ENCODE results near the gene DDX1.

DNA sequence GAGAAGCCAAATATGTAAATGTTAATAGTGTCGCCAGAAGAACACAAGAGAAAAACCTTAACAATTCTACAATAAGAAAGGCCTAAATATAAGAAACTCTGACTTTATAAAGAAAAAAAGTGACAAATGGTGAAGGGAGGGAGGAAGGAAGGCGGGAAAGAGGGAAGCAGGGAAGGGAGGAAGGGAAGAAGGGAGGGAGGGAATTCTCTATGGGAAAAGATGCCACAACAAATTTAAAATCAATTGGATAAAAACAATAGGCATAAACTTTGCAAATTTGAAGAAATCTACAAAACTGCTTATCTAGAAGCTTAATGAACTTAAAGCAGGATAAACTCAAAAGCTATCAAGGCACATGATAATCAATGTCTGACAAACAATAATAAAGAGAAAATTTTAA, 47.4 kb upstream of the DDX1 start:
- TF ChIP-seq POLR2A (IDR thresholded peaks at IDR 0.05) = no peak
- TF ChIP-seq, protein P1, sequence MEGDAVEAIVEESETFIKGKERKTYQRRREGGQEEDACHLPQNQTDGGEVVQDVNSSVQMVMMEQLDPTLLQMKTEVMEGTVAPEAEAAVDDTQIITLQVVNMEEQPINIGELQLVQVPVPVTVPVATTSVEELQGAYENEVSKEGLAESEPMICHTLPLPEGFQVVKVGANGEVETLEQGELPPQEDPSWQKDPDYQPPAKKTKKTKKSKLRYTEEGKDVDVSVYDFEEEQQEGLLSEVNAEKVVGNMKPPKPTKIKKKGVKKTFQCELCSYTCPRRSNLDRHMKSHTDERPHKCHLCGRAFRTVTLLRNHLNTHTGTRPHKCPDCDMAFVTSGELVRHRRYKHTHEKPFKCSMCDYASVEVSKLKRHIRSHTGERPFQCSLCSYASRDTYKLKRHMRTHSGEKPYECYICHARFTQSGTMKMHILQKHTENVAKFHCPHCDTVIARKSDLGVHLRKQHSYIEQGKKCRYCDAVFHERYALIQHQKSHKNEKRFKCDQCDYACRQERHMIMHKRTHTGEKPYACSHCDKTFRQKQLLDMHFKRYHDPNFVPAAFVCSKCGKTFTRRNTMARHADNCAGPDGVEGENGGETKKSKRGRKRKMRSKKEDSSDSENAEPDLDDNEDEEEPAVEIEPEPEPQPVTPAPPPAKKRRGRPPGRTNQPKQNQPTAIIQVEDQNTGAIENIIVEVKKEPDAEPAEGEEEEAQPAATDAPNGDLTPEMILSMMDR (IDR thresholded peaks at IDR 0.05) = no peak
